Measurements from ENCODE around the gene NDOR1. TPM values are rescaled to one million over a fixed set of nuclear protein-coding genes. Genes with fewer than 3 reads are reported as not detected.
A peak's percentile ranks its signal among the peaks of the same experiment; 100 is the strongest.

The NDOR1 gene
- polyA plus RNA-seq, 3 donors: 4.4 to 26.9 (median 5.2) TPM

DNA sequence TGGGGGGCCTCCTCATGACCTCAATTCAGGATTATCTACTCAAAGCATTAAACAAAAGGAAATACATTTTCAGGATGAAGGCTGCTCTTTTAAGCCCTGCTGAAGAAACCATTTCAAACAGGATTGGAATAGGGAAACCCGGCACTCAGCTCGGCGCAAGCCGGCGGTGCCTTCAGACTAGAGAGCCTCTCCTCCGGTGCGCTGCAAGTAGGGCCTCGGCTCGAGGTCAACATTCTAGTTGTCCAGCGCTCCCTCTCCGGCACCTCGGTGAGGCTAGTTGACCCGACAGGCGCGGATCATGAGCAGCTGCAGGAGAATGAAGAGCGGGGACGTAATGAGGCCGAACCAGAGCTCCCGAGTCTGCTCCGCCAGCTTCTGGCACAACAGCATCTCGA is 772 bp upstream of the NDOR1 start:
- WGBS (ENCODE audit: insufficient coverage): 22% methylated on average over 21 of the region's 21 CpGs
- H4K20me1 ChIP-seq (ENCODE audit: insufficient read depth, low read length): peaks cover 7% of the 10 kb centered on the region
- H3K4me1 Mint-ChIP-seq: peaks cover 46% of the 10 kb centered on the region
- peaks cover 0 to 1% (median 0%) of the 10 kb centered on the region in 3 donors for H3K27me3 Mint-ChIP-seq (ENCODE audit: low read depth in 3 of 3)
- TF ChIP-seq, protein P1, sequence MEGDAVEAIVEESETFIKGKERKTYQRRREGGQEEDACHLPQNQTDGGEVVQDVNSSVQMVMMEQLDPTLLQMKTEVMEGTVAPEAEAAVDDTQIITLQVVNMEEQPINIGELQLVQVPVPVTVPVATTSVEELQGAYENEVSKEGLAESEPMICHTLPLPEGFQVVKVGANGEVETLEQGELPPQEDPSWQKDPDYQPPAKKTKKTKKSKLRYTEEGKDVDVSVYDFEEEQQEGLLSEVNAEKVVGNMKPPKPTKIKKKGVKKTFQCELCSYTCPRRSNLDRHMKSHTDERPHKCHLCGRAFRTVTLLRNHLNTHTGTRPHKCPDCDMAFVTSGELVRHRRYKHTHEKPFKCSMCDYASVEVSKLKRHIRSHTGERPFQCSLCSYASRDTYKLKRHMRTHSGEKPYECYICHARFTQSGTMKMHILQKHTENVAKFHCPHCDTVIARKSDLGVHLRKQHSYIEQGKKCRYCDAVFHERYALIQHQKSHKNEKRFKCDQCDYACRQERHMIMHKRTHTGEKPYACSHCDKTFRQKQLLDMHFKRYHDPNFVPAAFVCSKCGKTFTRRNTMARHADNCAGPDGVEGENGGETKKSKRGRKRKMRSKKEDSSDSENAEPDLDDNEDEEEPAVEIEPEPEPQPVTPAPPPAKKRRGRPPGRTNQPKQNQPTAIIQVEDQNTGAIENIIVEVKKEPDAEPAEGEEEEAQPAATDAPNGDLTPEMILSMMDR (IDR thresholded peaks at IDR 0.05): no peak
- intact Hi-C loops (cut with micrococcal nuclease): loop anchor here (1.0 to 5.0 kb wide), 4 partner anchors 16 to 348 kb away; partner anchors contain the start of genes ANAPC2 (in 1 of the 2), MRPL41 (in 1 of the 2), PNPLA7 (in 1 of the 2) and SSNA1 (in 1 of the 2)
- H3K4me1 ChIP-seq (ENCODE audit: control insufficient read depth in 1 of 2, insufficient read depth in 2 of 2, low read length in 2 of 2): peaks cover 35 to 52% of the 10 kb centered on the region in 2 donors
- peak overlapping the region; percentile 92 to 94 for H3K4me3 Mint-ChIP-seq
- peak overlapping the region; percentile 86 for H2AFZ ChIP-seq (ENCODE audit: insufficient read depth, low read depth, low read length, poor library complexity, severe bottlenecking)
- H3K9me3 ChIP-seq (replicated peaks in 1 of 2; ENCODE audit: control insufficient read depth in 1 of 2, insufficient read depth in 1 of 2, low read length in 2 of 2): no peaks in the 10 kb centered on the region
- H3K9ac ChIP-seq (ENCODE audit: insufficient read depth, low read length, poor library complexity, severe bottlenecking): peak overlapping the region; percentile 92
- H3K9me3 Mint-ChIP-seq: peaks cover 0 to 2% (median 0%) of the 10 kb centered on the region in 7 donors
- DNase-seq: no peak
- H3K27ac ChIP-seq (ENCODE audit: low read depth in 1 of 2, low read length in 2 of 2): peak overlapping the region; percentile 73 to 92
- H3K27ac Mint-ChIP-seq: peak overlapping the region; percentile 91 to 96 (median 93)
- H3K36me3 Mint-ChIP-seq: peaks cover 15 to 24% of the 10 kb centered on the region in 2 donors
- H3K36me3 ChIP-seq (replicated peaks in 1 of 2; ENCODE audit: control insufficient read depth in 1 of 2, insufficient read depth in 2 of 2, low read length in 2 of 2): peaks cover 4 to 18% of the 10 kb centered on the region in 2 donors
- peak overlapping the region; percentile 77 to 91 (median 84) for H3K4me3 ChIP-seq (replicated peaks in 1 of 3; ENCODE audit: low read depth in 2 of 3, low read length in 3 of 3)
- peak overlapping the region; percentile 89 for H3K4me2 ChIP-seq (replicated peaks; ENCODE audit: extremely low read depth, low read length, poor library complexity, severe bottlenecking)
- no peaks in the 10 kb centered on the region for H3K27me3 ChIP-seq (ENCODE audit: control insufficient read depth in 2 of 2, insufficient read depth in 2 of 2, low read length in 2 of 2)
- peaks cover 56% of the 10 kb centered on the region for H3K79me2 ChIP-seq (ENCODE audit: insufficient read depth, low read length)

DNA sequence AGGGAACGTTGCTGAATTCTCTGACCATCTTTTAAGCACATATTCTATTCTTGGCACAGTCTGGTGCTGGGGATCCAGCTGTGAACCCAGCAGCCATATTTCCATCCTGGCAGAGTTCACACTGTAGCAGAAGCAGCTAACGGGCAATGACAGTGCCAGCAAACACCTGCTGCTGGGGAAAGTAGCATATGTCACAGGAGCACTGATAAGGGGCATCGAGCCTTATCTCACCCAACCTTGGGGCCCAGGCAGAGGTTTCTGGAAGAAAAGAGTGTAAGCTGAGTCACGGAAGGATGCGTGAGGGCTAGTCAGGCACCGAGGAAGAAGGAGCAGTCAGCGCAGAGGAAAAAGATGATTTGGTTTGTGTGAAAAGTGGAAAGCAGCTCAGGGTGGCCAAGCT is 1.1 kb downstream of the NDOR1 start:
- Histone ChIP-seq H4K20me1 (ENCODE audit: insufficient read depth, low read length) (peaks cover 7% of the 10 kb centered on the region), H3K4me3 (replicated peaks in 1 of 3; ENCODE audit: low read depth in 2 of 3, low read length in 3 of 3) (peak overlapping the region in 1 of 3 experiments; percentile 91), H3K9ac (ENCODE audit: insufficient read depth, low read length, poor library complexity, severe bottlenecking) (no peak overlapping the region), H2AFZ (ENCODE audit: insufficient read depth, low read depth, low read length, poor library complexity, severe bottlenecking) (no peak overlapping the region), H3K9me3 (replicated peaks in 1 of 2; ENCODE audit: control insufficient read depth in 1 of 2, insufficient read depth in 1 of 2, low read length in 2 of 2) (no peaks in the 10 kb centered on the region), H3K4me1 (ENCODE audit: control insufficient read depth in 1 of 2, insufficient read depth in 2 of 2, low read length in 2 of 2) (peaks cover 28 to 43% of the 10 kb centered on the region in 2 donors), H3K79me2 (ENCODE audit: insufficient read depth, low read length) (peaks cover 56% of the 10 kb centered on the region), H3K27me3 (ENCODE audit: control insufficient read depth in 2 of 2, insufficient read depth in 2 of 2, low read length in 2 of 2) (no peaks in the 10 kb centered on the region), H3K4me2 (replicated peaks; ENCODE audit: extremely low read depth, low read length, poor library complexity, severe bottlenecking) (peak overlapping the region; percentile 89), H3K27ac (ENCODE audit: low read depth in 1 of 2, low read length in 2 of 2) (peak overlapping the region in 1 of 2 donors; percentile 92), H3K36me3 (replicated peaks in 1 of 2; ENCODE audit: control insufficient read depth in 1 of 2, insufficient read depth in 2 of 2, low read length in 2 of 2) (peaks cover 4 to 25% of the 10 kb centered on the region in 2 donors)
- TF ChIP-seq, protein P1 (IDR thresholded peaks at IDR 0.05): no peak
- Mint-ChIP-seq H3K9me3 (peaks cover 0 to 2% (median 0%) of the 10 kb centered on the region in 7 donors), H3K36me3 (peaks cover 18 to 42% of the 10 kb centered on the region in 2 donors), H3K4me3 (peak overlapping the region in 1 of 2 donors; percentile 92), H3K27me3 (ENCODE audit: low read depth in 3 of 3) (peaks cover 0 to 3% (median 0%) of the 10 kb centered on the region in 3 donors), H3K27ac (peak overlapping the region; percentile 8 to 96 (median 91)), H3K4me1 (peaks cover 40% of the 10 kb centered on the region)
- no peak for DNase-seq
- 92% methylated on average over 6 of the region's 7 CpGs for WGBS (ENCODE audit: insufficient coverage)
- intact Hi-C loops (cut with micrococcal nuclease): no loop called here

Data from CD14-positive monocyte (primary cell).